GM23248 (cell line): ENCODE data around the gene POU2AF1. TPM values are rescaled to one million over a fixed set of nuclear protein-coding genes. Genes with fewer than 3 reads are reported as not detected.

Source experiments
- DNase-seq: peaks from one replicate; pipeline ENCODE4 v3.0.0-alpha.2; 2015
- H2AFZ ChIP-seq: fragments of 200-600 bp; sonication (generic); 2 replicates; pipeline ENCODE4 v1.6.1; 2016; ENCODE audit warnings: antibody characterized with exemption
- H3F3A ChIP-seq: fragments of 200-600 bp; sonication (generic); 2 replicates; pipeline ENCODE4 v1.6.1; 2016; ENCODE audit warnings: mild to moderate bottlenecking, antibody characterized with exemption, mixed run types; ENCODE audit not compliant: insufficient read depth
- H3K27ac ChIP-seq: fragments of 200-600 bp; sonication (generic); 2 replicates; pipeline ENCODE4 v1.5.1; 2016; ENCODE audit warnings: mild to moderate bottlenecking
- H3K27me3 ChIP-seq: fragments of 200-600 bp; sonication (generic); replicated peaks from 2 replicates; pipeline ENCODE4 v1.6.1; 2016; ENCODE audit warnings: mild to moderate bottlenecking; ENCODE audit not compliant: insufficient read depth
- H3K36me3 ChIP-seq: fragments of 200-600 bp; sonication (generic); 2 replicates; pipeline ENCODE4 v1.6.1; 2016; ENCODE audit warnings: low read depth, mild to moderate bottlenecking
- H3K4me1 ChIP-seq: fragments of 200-600 bp; sonication (generic); 2 replicates; pipeline ENCODE4 v1.6.1; 2016; ENCODE audit warnings: mild to moderate bottlenecking; ENCODE audit not compliant: insufficient read depth
- H3K4me2 ChIP-seq: fragments of 200-600 bp; sonication (generic); one replicate; pipeline ENCODE4 v1.6.1; 2016; ENCODE audit warnings: mild to moderate bottlenecking; ENCODE audit not compliant: unreplicated experiment
- H3K4me3 ChIP-seq: fragments of 200-600 bp; sonication (generic); 2 replicates; pipeline ENCODE4 v1.5.1; 2016; ENCODE audit warnings: mild to moderate bottlenecking
- H3K79me2 ChIP-seq: fragments of 200-600 bp; sonication (generic); 2 replicates; pipeline ENCODE4 v1.6.1; 2016; ENCODE audit warnings: mild to moderate bottlenecking; ENCODE audit not compliant: insufficient read depth
- H3K9ac ChIP-seq: fragments of 200-600 bp; sonication (generic); 2 replicates; pipeline ENCODE4 v1.6.1; 2016; ENCODE audit warnings: mild to moderate bottlenecking
- H3K9me2 ChIP-seq: fragments of 200-600 bp; sonication (generic); 2 replicates; pipeline ENCODE4 v1.6.1; 2016; ENCODE audit warnings: mixed run types, mild to moderate bottlenecking, moderate library complexity; ENCODE audit not compliant: insufficient read depth
- H3K9me3 ChIP-seq: fragments of 200-600 bp; sonication (generic); one replicate; pipeline ENCODE4 v1.6.1; 2017; ENCODE audit warnings: low read depth
- H4K20me1 ChIP-seq: fragments of 200-600 bp; sonication (generic); 2 replicates; pipeline ENCODE4 v1.6.0; 2016; ENCODE audit not compliant: insufficient read depth
- EZH2 ChIP-seq: fragments of 200-600 bp; sonication (generic); IDR thresholded peaks from 2 replicates; pipeline ENCODE4 v1.6.1; 2018; ENCODE audit warnings: antibody characterized with exemption, mild to moderate bottlenecking; ENCODE audit not compliant: insufficient read depth, poor library complexity, severe bottlenecking
- EZH2phosphoT487 ChIP-seq: fragments of 200-600 bp; sonication (generic); IDR thresholded peaks from 2 replicates; pipeline ENCODE4 v1.6.1; 2018; ENCODE audit warnings: antibody characterized with exemption, moderate library complexity, mild to moderate bottlenecking, low read depth; ENCODE audit not compliant: insufficient read depth
- WGBS, 2 experiments: methylation state at CpG; one replicate each; pipeline ENCODE4 v1.1.6; 2015 to 2017; ENCODE audit warnings: low lambda C conversion rate in 2 of 2, low coverage in 1 of 2; ENCODE audit errors: missing lambda C conversion rate in 2 of 2; 5-methylcytosine and 5-hydroxymethylcytosine counted together
- in situ Hi-C: fragments of 300-500 bp; cut with MboI; formaldehyde crosslinking; loops from 2 replicates; pipeline ENCODE4 v1.15.0; 2020
- polyA plus RNA-seq: library from polyadenylated mRNA; unstranded; fragments of >200 nt; fragmentation: Nextera tagmentation; extraction: Ambion mirVana; gene quantifications from 2 replicates; pipeline ENCODE4 v1.2.1, GENCODE V29; 2016
- total RNA-seq: library from RNA; depleted of rRNA; stranded (reverse); fragments of >200 nt; shearing (Covaris generic); gene quantifications from 2 replicates; pipeline ENCODE4 v1.2.3, GENCODE V29; 2014

Gene POU2AF1
- total and polyA plus RNA-seq, 2 experiments from 2014 or later: 0.11 to 0.16 TPM

GRCh38 chr11:111364503-111364902 is 14.6 kb downstream of the POU2AF1 start:
- H3K9me3 ChIP-seq: no peaks in the 10 kb centered on the region
- H3K27ac ChIP-seq: no peak overlapping the region
- no peaks in the 10 kb centered on the region for H3K36me3 ChIP-seq
- H3F3A ChIP-seq: no peaks in the 10 kb centered on the region
- no peaks in the 10 kb centered on the region for H3K79me2 ChIP-seq
- no peaks in the 10 kb centered on the region for H3K9me2 ChIP-seq
- H3K4me1 ChIP-seq: no peaks in the 10 kb centered on the region
- H2AFZ ChIP-seq: no peak overlapping the region
- WGBS, 2 experiments: 22 to 34% methylated on average over 3 of the region's 3 CpGs
- H3K27me3 ChIP-seq: peaks cover 15% of the 10 kb centered on the region
- in situ Hi-C loops: no loop called here
- no peak for DNase-seq
- no peak overlapping the region for H3K4me3 ChIP-seq
- no peak overlapping the region for H3K9ac ChIP-seq
- H4K20me1 ChIP-seq: no peaks in the 10 kb centered on the region
- no peak overlapping the region for H3K4me2 ChIP-seq
- no peak for TF ChIP-seq EZH2
- no peak for TF ChIP-seq EZH2phosphoT487

- in situ Hi-C loops: no loop called here
- Histone ChIP-seq H3K27ac (no peak overlapping the region), H3K79me2 (no peaks in the 10 kb centered on the region)
Observed at GRCh38 chr11:111363985-111364384, 15.1 kb downstream of the POU2AF1 start.

GRCh38 chr11:111362887-111363411 is 16.1 kb downstream of the POU2AF1 start:
- 58 to 64% methylated on average over 9 of the region's 9 CpGs for WGBS, 2 experiments
- in situ Hi-C loops: no loop called here
- TF ChIP-seq EZH2: no peak
- TF ChIP-seq EZH2phosphoT487: no peak

More at GRCh38 chr11:111363985-111364384, 15.1 kb downstream of the POU2AF1 start:
- Histone ChIP-seq H3K4me1 (no peaks in the 10 kb centered on the region), H2AFZ (no peak overlapping the region), H3K4me2 (no peak overlapping the region), H3F3A (no peaks in the 10 kb centered on the region), H3K9me3 (no peaks in the 10 kb centered on the region), H3K4me3 (no peak overlapping the region), H4K20me1 (no peaks in the 10 kb centered on the region), H3K9ac (no peak overlapping the region), H3K36me3 (no peaks in the 10 kb centered on the region), H3K9me2 (no peaks in the 10 kb centered on the region), H3K27me3 (peaks cover 15% of the 10 kb centered on the region)
- DNase-seq: no peak
- TF ChIP-seq EZH2 (no peak), EZH2phosphoT487 (no peak)

GRCh38 chr11:111361874-111362273 is 17.2 kb downstream of the POU2AF1 start:
- Histone ChIP-seq H3K4me1 (no peaks in the 10 kb centered on the region), H4K20me1 (no peaks in the 10 kb centered on the region), H3K9me2 (no peaks in the 10 kb centered on the region), H2AFZ (no peak overlapping the region), H3K9ac (no peak overlapping the region), H3K79me2 (no peaks in the 10 kb centered on the region), H3K9me3 (no peaks in the 10 kb centered on the region), H3K27me3 (peaks cover 7% of the 10 kb centered on the region; the same call in 1 of the 2 replicates), H3K4me2 (no peak overlapping the region), H3K4me3 (no peak overlapping the region), H3K36me3 (no peaks in the 10 kb centered on the region), H3K27ac (no peak overlapping the region), H3F3A (no peaks in the 10 kb centered on the region)
- TF ChIP-seq EZH2phosphoT487 (no peak), EZH2 (no peak)
- in situ Hi-C loops: no loop called here
- peak; percentile 20 for DNase-seq
- WGBS, 2 experiments: 69 to 76% methylated on average over 6 of the region's 6 CpGs

More at GRCh38 chr11:111362887-111363411, 16.1 kb downstream of the POU2AF1 start:
- DNase-seq: no peak
- no peaks in the 10 kb centered on the region for H3K4me1 ChIP-seq
- H3K9ac ChIP-seq: no peak overlapping the region
- H3K4me2 ChIP-seq: no peak overlapping the region
- no peaks in the 10 kb centered on the region for H3K9me3 ChIP-seq
- H2AFZ ChIP-seq: no peak overlapping the region
- H3K9me2 ChIP-seq: no peaks in the 10 kb centered on the region
- no peaks in the 10 kb centered on the region for H3F3A ChIP-seq
- H3K79me2 ChIP-seq: no peaks in the 10 kb centered on the region
- no peaks in the 10 kb centered on the region for H4K20me1 ChIP-seq
- H3K4me3 ChIP-seq: no peak overlapping the region
- H3K27me3 ChIP-seq: peaks cover 12% of the 10 kb centered on the region
- H3K36me3 ChIP-seq: no peaks in the 10 kb centered on the region
- H3K27ac ChIP-seq: no peak overlapping the region
